ENCODE data around the gene MEGF9.

DNA sequence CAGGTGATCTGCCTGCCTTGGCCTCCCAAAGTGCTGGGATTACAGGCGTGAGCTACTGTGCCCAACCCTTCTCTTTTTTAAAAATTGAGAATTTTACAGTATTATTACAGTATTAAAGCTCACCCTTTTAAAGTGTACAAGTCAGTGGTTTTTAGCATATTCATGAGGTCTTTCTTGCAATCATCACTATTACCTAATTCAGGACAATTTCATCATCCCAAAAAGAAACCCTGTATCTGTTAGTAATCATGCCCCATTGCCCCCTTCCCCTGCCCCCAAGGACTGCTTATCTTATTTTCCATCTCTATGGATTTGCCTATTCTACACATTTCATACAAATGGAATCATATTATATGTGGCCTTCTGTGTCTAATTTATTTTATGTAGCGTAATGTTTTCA is 22.6 kb upstream of the MEGF9 start:
- no peak for TF ChIP-seq EZH2 (IDR thresholded peaks at IDR 0.05; ENCODE audit: borderline replicate concordance, low read length)
- TF ChIP-seq, protein P1, sequence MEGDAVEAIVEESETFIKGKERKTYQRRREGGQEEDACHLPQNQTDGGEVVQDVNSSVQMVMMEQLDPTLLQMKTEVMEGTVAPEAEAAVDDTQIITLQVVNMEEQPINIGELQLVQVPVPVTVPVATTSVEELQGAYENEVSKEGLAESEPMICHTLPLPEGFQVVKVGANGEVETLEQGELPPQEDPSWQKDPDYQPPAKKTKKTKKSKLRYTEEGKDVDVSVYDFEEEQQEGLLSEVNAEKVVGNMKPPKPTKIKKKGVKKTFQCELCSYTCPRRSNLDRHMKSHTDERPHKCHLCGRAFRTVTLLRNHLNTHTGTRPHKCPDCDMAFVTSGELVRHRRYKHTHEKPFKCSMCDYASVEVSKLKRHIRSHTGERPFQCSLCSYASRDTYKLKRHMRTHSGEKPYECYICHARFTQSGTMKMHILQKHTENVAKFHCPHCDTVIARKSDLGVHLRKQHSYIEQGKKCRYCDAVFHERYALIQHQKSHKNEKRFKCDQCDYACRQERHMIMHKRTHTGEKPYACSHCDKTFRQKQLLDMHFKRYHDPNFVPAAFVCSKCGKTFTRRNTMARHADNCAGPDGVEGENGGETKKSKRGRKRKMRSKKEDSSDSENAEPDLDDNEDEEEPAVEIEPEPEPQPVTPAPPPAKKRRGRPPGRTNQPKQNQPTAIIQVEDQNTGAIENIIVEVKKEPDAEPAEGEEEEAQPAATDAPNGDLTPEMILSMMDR (conservative IDR thresholded peaks at IDR 0.05 in 1 of 2, IDR thresholded peaks at IDR 0.05 in 1 of 2; ENCODE audit: extremely low read depth in 1 of 2, insufficient read depth in 1 of 2, low read depth in 1 of 2, low read length in 2 of 2) = no peak
